Fibroblast of lung (primary cell): ENCODE data around the gene PCSK6. TPM values are rescaled to one million over a fixed set of nuclear protein-coding genes. Genes with fewer than 3 reads are reported as not detected.
"Not testable (repeated sequence)": the region's sequence is repeated elsewhere in the genome, so short reads cannot be mapped to it uniquely, and the experiment has no call there.

ENCODE experiments used
- DNase-seq, 2 donors: peaks; one replicate each; pipeline versions ENCODE4 v3.0.0 to v3.0.0-alpha.2; 2010; ENCODE audit warnings: low read depth in 2 of 2
- H2AFZ ChIP-seq: 2 replicates; pipeline ENCODE4 v1.5.1; 2012; ENCODE audit warnings: low read length, control low read depth, inconsistent platforms
- H3K27ac ChIP-seq: 2 replicates; pipeline ENCODE4 v1.5.1; 2011; ENCODE audit warnings: low read length, control low read depth; ENCODE audit not compliant: insufficient read depth
- H3K27me3 ChIP-seq: 2 replicates; pipeline ENCODE4 v1.5.1; 2011; ENCODE audit warnings: mild to moderate bottlenecking, low read length; ENCODE audit not compliant: control insufficient read depth, insufficient read depth
- H3K36me3 ChIP-seq: 2 replicates; pipeline ENCODE4 v1.5.1; 2011; ENCODE audit warnings: low read length; ENCODE audit not compliant: control insufficient read depth, insufficient read depth
- H3K4me1 ChIP-seq: 2 replicates; pipeline ENCODE4 v1.5.1; 2011; ENCODE audit warnings: low read length; ENCODE audit not compliant: control insufficient read depth, insufficient read depth; ENCODE audit errors: extremely low read depth
- H3K4me2 ChIP-seq: 2 replicates; pipeline ENCODE4 v1.5.1; 2011; ENCODE audit warnings: low read length, control low read depth; ENCODE audit not compliant: insufficient read depth; ENCODE audit errors: extremely low read depth
- H3K4me3 ChIP-seq, 4 experiments: fragments of 200-600 bp in 1 of 4; sonication (generic) in 1 of 4; replicated peaks in 1 of 4; 2 replicates each; pipeline ENCODE4 v1.5.1; 2011 to 2016; ENCODE audit warnings: low read length in 4 of 4, low read depth in 3 of 4, mild to moderate bottlenecking in 3 of 4, control low read depth in 2 of 4, inconsistent platforms in 1 of 4, mixed read lengths in 1 of 4; ENCODE audit not compliant: insufficient read depth in 1 of 4; ENCODE audit errors: control extremely low read depth in 1 of 4
- H3K79me2 ChIP-seq: 2 replicates; pipeline ENCODE4 v1.5.1; 2012; ENCODE audit warnings: mild to moderate bottlenecking, low read length, inconsistent platforms; ENCODE audit not compliant: control insufficient read depth, insufficient read depth
- H3K9ac ChIP-seq: 2 replicates; pipeline ENCODE4 v1.5.1; 2011; ENCODE audit warnings: mild to moderate bottlenecking, low read length, control low read depth; ENCODE audit not compliant: insufficient read depth
- H3K9me3 ChIP-seq: 2 replicates; pipeline ENCODE4 v1.5.1; 2012; ENCODE audit warnings: low read depth, low read length; ENCODE audit not compliant: control insufficient read depth, insufficient read depth
- H4K20me1 ChIP-seq: 2 replicates; pipeline ENCODE4 v1.5.1; 2011; ENCODE audit warnings: low read length; ENCODE audit not compliant: control insufficient read depth, insufficient read depth; ENCODE audit errors: extremely low read depth
- EZH2 ChIP-seq: IDR thresholded peaks from 2 replicates; pipeline ENCODE4 v1.5.1; 2012; ENCODE audit warnings: low read length, control low read depth, mild to moderate bottlenecking; ENCODE audit errors: missing control alignments
- polyA plus RNA-seq, 2 donors: library from polyadenylated mRNA; depleted of rRNA in 1 of 2; stranded (reverse) in 1 of 2; unstranded in 1 of 2; fragments of >200 nt; gene quantifications; 2 replicates each; pipeline ENCODE4 v1.2.1, GENCODE V29; 2011 to 2012; ENCODE audit warnings: missing spikeins in 1 of 2
- total RNA-seq: library from RNA; depleted of rRNA; stranded (reverse); fragments of >200 nt; gene quantifications from 2 replicates; pipeline ENCODE4 v1.2.1, GENCODE V29; 2014
- TF ChIP-seq, protein P1 (sequence below), 2 donors: IDR thresholded peaks in 1 of 2; conservative IDR thresholded peaks in 1 of 2; 1 replicate in 1 of 2; 2 replicates in 1 of 2; pipeline ENCODE4 v1.5.1; 2011 to 2012; ENCODE audit warnings: low read length in 2 of 2, control low read depth in 1 of 2, inconsistent platforms in 1 of 2, low read depth in 1 of 2, mild to moderate bottlenecking in 1 of 2

Gene PCSK6
- total and polyA plus RNA-seq, 2 donors (not counting 1 experiment from before 2014, with no cell fraction given) = 0.02 to 0.83 TPM

DNA sequence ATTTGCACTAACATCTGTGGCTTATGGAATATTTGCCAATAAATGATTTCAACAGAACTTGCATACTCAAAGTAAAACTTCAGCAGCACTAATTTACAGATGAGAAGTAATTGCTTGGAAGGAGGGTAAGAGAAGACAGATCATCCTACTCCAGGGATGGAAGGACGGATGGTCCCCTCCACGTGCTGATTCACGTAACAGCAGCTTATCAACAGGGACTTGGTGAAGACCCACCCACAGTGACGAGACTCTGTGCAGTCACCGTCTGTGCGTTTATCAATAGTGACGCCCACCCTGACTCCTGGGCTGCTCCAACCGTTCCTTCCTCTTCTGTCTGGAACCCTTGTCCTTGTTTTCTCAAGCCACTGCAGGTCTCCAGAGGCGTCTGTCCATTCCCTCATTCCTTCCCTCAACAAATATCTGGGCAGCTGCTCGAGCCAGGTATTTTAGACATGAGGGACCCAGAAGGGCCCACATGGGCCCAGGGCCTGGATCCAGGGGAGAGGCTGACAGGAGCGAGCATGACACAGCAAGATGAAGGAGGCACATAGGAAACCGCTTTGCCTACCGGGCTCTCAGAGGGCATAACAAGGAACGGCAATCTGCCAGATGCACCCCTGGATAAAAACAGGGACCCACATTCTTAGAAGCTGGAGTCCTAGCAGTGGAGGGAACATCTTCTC lies 33.3 kb downstream of the PCSK6 start:
- H3K27ac ChIP-seq = no peak overlapping the region

GRCh38 chr15:101455291-101456025 lies 34.0 kb downstream of the PCSK6 start:
- Histone ChIP-seq H3K9ac (no peak overlapping the region), H3K79me2 (no peaks in the 10 kb centered on the region), H3K36me3 (no peaks in the 10 kb centered on the region), H3K4me2 (no peak overlapping the region), H3K27ac (no peak overlapping the region), H4K20me1 (no peaks in the 10 kb centered on the region), H3K4me3 (no peak overlapping the region), H3K4me1 (peaks cover 2% of the 10 kb centered on the region), H3K9me3 (no peaks in the 10 kb centered on the region), H2AFZ (no peak overlapping the region), H3K27me3 (no peaks in the 10 kb centered on the region)
- TF ChIP-seq, protein P1, sequence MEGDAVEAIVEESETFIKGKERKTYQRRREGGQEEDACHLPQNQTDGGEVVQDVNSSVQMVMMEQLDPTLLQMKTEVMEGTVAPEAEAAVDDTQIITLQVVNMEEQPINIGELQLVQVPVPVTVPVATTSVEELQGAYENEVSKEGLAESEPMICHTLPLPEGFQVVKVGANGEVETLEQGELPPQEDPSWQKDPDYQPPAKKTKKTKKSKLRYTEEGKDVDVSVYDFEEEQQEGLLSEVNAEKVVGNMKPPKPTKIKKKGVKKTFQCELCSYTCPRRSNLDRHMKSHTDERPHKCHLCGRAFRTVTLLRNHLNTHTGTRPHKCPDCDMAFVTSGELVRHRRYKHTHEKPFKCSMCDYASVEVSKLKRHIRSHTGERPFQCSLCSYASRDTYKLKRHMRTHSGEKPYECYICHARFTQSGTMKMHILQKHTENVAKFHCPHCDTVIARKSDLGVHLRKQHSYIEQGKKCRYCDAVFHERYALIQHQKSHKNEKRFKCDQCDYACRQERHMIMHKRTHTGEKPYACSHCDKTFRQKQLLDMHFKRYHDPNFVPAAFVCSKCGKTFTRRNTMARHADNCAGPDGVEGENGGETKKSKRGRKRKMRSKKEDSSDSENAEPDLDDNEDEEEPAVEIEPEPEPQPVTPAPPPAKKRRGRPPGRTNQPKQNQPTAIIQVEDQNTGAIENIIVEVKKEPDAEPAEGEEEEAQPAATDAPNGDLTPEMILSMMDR (conservative IDR thresholded peaks at IDR 0.05 in 1 of 2, IDR thresholded peaks at IDR 0.05 in 1 of 2; ENCODE audit: low read depth in 1 of 2, low read length in 2 of 2) = no peak
- TF ChIP-seq EZH2 = no peak
- no peak for DNase-seq

More for the DNA sequence above, 33.3 kb downstream of the PCSK6 start:
- Histone ChIP-seq H4K20me1 (no peaks in the 10 kb centered on the region), H3K4me1 (peaks cover 2% of the 10 kb centered on the region), H3K4me3 (no peak overlapping the region), H3K9ac (no peak overlapping the region), H3K79me2 (no peaks in the 10 kb centered on the region), H2AFZ (no peak overlapping the region), H3K9me3 (no peaks in the 10 kb centered on the region), H3K4me2 (no peak overlapping the region), H3K36me3 (no peaks in the 10 kb centered on the region), H3K27me3 (no peaks in the 10 kb centered on the region)
- TF ChIP-seq EZH2 = no peak
- TF ChIP-seq, protein P1 (conservative IDR thresholded peaks at IDR 0.05 in 1 of 2, IDR thresholded peaks at IDR 0.05 in 1 of 2; ENCODE audit: low read depth in 1 of 2, low read length in 2 of 2) = no peak
- DNase-seq = no peak

DNA sequence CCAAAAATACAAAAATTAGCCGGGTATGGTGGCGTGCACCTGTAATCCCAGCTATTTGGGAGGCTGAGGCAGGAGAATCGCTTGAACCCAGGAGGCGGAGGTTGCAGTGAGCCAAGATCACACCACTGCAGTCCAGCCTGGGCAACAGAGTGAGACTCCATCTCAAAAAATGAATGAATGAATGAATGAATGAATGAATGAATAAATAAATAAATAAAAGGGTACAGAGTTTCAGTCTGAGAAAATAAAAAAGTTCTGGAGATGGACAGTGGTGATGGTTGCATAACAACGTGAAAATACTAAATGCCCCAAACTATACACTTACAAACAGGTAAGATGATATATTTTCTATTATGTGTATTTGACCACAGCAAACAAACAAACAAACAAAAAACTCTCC lies 34.7 kb downstream of the PCSK6 start:
- H3K4me1 ChIP-seq, H3K27ac ChIP-seq, H3K36me3 ChIP-seq, H3K79me2 ChIP-seq, H3K4me3 ChIP-seq, H3K4me2 ChIP-seq, H2AFZ ChIP-seq, H3K27me3 ChIP-seq, H3K9me3 ChIP-seq, H4K20me1 ChIP-seq, H3K9ac ChIP-seq, DNase-seq: not testable (repeated sequence)
